OCI-LY1 (cell line): ENCODE measurements around the gene EME2.

Experiments used
- H2AFZ ChIP-seq: fragments of 200-600 bp; sonication (generic), shearing (Covaris generic); 2 replicates; pipeline ENCODE4 v1.6.0; 2014; ENCODE audit warnings: antibody characterized with exemption, mild to moderate bottlenecking, low read length
- H3F3A ChIP-seq: fragments of 200-600 bp; sonication (generic), shearing (Covaris generic); 2 replicates; pipeline ENCODE4 v1.6.0; 2014; ENCODE audit warnings: mild to moderate bottlenecking, antibody characterized with exemption, low read length, moderate library complexity; ENCODE audit not compliant: insufficient read depth
- H3K27ac ChIP-seq: fragments of 200-600 bp; sonication (generic); 2 replicates; pipeline ENCODE4 v1.5.1; 2014; ENCODE audit warnings: low read length, mixed run types, mild to moderate bottlenecking, low read depth; ENCODE audit not compliant: poor library complexity, severe bottlenecking
- H3K27me3 ChIP-seq: fragments of 200-600 bp; sonication (generic); 2 replicates; pipeline ENCODE4 v1.6.0; 2014; ENCODE audit warnings: antibody characterized with exemption, mild to moderate bottlenecking, low read length, moderate library complexity; ENCODE audit not compliant: insufficient read depth
- H3K36me3 ChIP-seq: fragments of 200-600 bp; sonication (generic); 2 replicates; pipeline ENCODE4 v1.6.1; 2014; ENCODE audit warnings: mild to moderate bottlenecking, antibody characterized with exemption, low read length, moderate library complexity, mixed read lengths; ENCODE audit not compliant: insufficient read depth
- H3K4me1 ChIP-seq: fragments of 200-600 bp; sonication (generic); 2 replicates; pipeline ENCODE4 v1.5.1; 2014; ENCODE audit warnings: mild to moderate bottlenecking, low read length, moderate library complexity; ENCODE audit not compliant: insufficient read depth, severe bottlenecking
- H3K4me2 ChIP-seq: fragments of 200-600 bp; sonication (generic), shearing (Covaris generic); 2 replicates; pipeline ENCODE4 v1.6.1; 2014; ENCODE audit warnings: low read length
- H3K4me3 ChIP-seq: fragments of 200-600 bp; sonication (generic); 2 replicates; pipeline ENCODE4 v1.5.1; 2014; ENCODE audit warnings: low read length, low read depth, mild to moderate bottlenecking, mixed read lengths; ENCODE audit not compliant: poor library complexity, severe bottlenecking
- H3K79me2 ChIP-seq: fragments of 200-600 bp; shearing (Covaris generic); 2 replicates; pipeline ENCODE4 v1.6.1; 2016; ENCODE audit warnings: mixed run types, low read length, mixed read lengths; ENCODE audit not compliant: insufficient read depth
- H3K9ac ChIP-seq: fragments of 200-600 bp; sonication (generic), shearing (Covaris generic); 2 replicates; pipeline ENCODE4 v1.6.1; 2014; ENCODE audit warnings: mild to moderate bottlenecking, low read length, mixed read lengths
- H3K9me2 ChIP-seq: fragments of 200-600 bp; sonication (generic), shearing (Covaris generic); 2 replicates; pipeline ENCODE4 v1.6.1; 2014; ENCODE audit warnings: low read depth, mild to moderate bottlenecking, low read length, mixed read lengths
- H3K9me3 ChIP-seq: fragments of 200-600 bp; shearing (Covaris generic); 2 replicates; pipeline ENCODE4 v1.6.1; 2014; ENCODE audit warnings: low read length, mixed read lengths
- H4K20me1 ChIP-seq: fragments of 200-600 bp; sonication (generic), shearing (Covaris generic); 2 replicates; pipeline ENCODE4 v1.6.0; 2016; ENCODE audit warnings: mild to moderate bottlenecking, low read length; ENCODE audit not compliant: insufficient read depth
- CTCF ChIP-seq: fragments of 200-600 bp; sonication (generic), shearing (Covaris generic); IDR thresholded peaks from 2 replicates; pipeline ENCODE4 v1.5.1; 2017; ENCODE audit warnings: mild to moderate bottlenecking, antibody characterized with exemption, low read length, moderate library complexity, mixed read lengths
- EZH2 ChIP-seq: fragments of 200-600 bp; sonication (generic), shearing (Covaris generic); IDR thresholded peaks from 2 replicates; pipeline ENCODE4 v1.8.0; 2017; ENCODE audit warnings: borderline replicate concordance, mixed run types, mild to moderate bottlenecking, antibody characterized with exemption, low read length, moderate library complexity, mixed read lengths

The EME2 gene

GRCh38 chr16:1754204-1754603, 18.4 kb upstream of the EME2 start:
- Histone ChIP-seq H3K4me2 (no peak overlapping the region), H3K27ac (no peak overlapping the region), H4K20me1 (no peaks in the 10 kb centered on the region), H3K27me3 (no peaks in the 10 kb centered on the region), H3F3A (no peaks in the 10 kb centered on the region), H2AFZ (no peak overlapping the region), H3K9ac (no peak overlapping the region), H3K79me2 (no peaks in the 10 kb centered on the region), H3K4me3 (no peak overlapping the region), H3K9me3 (no peaks in the 10 kb centered on the region), H3K36me3 (peaks cover 43% of the 10 kb centered on the region), H3K4me1 (no peaks in the 10 kb centered on the region), H3K9me2 (no peaks in the 10 kb centered on the region)
- TF ChIP-seq CTCF (no peak), EZH2 (no peak)

GRCh38 chr16:1757714-1758461, 14.7 kb upstream of the EME2 start:
- Histone ChIP-seq H3K27me3 (no peaks in the 10 kb centered on the region), H4K20me1 (no peaks in the 10 kb centered on the region), H3F3A (no peaks in the 10 kb centered on the region), H3K4me3 (no peak overlapping the region), H3K4me2 (no peak overlapping the region), H3K79me2 (no peaks in the 10 kb centered on the region), H2AFZ (no peak overlapping the region), H3K27ac (no peak overlapping the region), H3K36me3 (peaks cover 42% of the 10 kb centered on the region), H3K4me1 (no peaks in the 10 kb centered on the region), H3K9me2 (no peaks in the 10 kb centered on the region), H3K9me3 (no peaks in the 10 kb centered on the region), H3K9ac (no peak overlapping the region)
- TF ChIP-seq CTCF (no peak), EZH2 (no peak)

GRCh38 chr16:1758923-1759322, 13.7 kb upstream of the EME2 start:
- no peaks in the 10 kb centered on the region for H3K27me3 ChIP-seq
- no peaks in the 10 kb centered on the region for H3F3A ChIP-seq
- no peaks in the 10 kb centered on the region for H3K4me1 ChIP-seq
- H3K9me2 ChIP-seq: no peaks in the 10 kb centered on the region
- H3K4me2 ChIP-seq: no peak overlapping the region
- H2AFZ ChIP-seq: no peak overlapping the region
- no peak overlapping the region for H3K27ac ChIP-seq
- H3K79me2 ChIP-seq: no peaks in the 10 kb centered on the region
- peaks cover 49% of the 10 kb centered on the region for H3K36me3 ChIP-seq
- H3K4me3 ChIP-seq: no peak overlapping the region
- no peaks in the 10 kb centered on the region for H3K9me3 ChIP-seq
- H3K9ac ChIP-seq: no peak overlapping the region
- H4K20me1 ChIP-seq: no peaks in the 10 kb centered on the region
- no peak for TF ChIP-seq EZH2
- no peak for TF ChIP-seq CTCF
